GM12874 (cell line): ENCODE measurements around the gene ARHGEF28.

ENCODE experiments used
- TF ChIP-seq, protein P1 (sequence below): IDR thresholded peaks from 2 replicates; pipeline ENCODE4 v1.5.1; 2011; ENCODE audit warnings: low read depth, mild to moderate bottlenecking, control low read depth, low read length, moderate library complexity; ENCODE audit not compliant: insufficient read depth

ARHGEF28 gene

GRCh38 chr5:73706963-73707362 lies 81.0 kb downstream of the ARHGEF28 start:
- TF ChIP-seq, protein P1, sequence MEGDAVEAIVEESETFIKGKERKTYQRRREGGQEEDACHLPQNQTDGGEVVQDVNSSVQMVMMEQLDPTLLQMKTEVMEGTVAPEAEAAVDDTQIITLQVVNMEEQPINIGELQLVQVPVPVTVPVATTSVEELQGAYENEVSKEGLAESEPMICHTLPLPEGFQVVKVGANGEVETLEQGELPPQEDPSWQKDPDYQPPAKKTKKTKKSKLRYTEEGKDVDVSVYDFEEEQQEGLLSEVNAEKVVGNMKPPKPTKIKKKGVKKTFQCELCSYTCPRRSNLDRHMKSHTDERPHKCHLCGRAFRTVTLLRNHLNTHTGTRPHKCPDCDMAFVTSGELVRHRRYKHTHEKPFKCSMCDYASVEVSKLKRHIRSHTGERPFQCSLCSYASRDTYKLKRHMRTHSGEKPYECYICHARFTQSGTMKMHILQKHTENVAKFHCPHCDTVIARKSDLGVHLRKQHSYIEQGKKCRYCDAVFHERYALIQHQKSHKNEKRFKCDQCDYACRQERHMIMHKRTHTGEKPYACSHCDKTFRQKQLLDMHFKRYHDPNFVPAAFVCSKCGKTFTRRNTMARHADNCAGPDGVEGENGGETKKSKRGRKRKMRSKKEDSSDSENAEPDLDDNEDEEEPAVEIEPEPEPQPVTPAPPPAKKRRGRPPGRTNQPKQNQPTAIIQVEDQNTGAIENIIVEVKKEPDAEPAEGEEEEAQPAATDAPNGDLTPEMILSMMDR = no peak

- TF ChIP-seq, protein P1 = no peak
These were observed 83.6 kb downstream of the ARHGEF28 start for GRCh38 chr5:73709536-73710129.

GRCh38 chr5:73716284-73716808 lies 90.3 kb downstream of the ARHGEF28 start:
- TF ChIP-seq, protein P1 = no peak

- TF ChIP-seq, protein P1 = no peak
These were observed 92.8 kb downstream of the ARHGEF28 start for GRCh38 chr5:73718762-73719161.

- TF ChIP-seq, protein P1 = no peak
These were observed 93.6 kb downstream of the ARHGEF28 start for GRCh38 chr5:73719632-73720031.

GRCh38 chr5:73722231-73722630 lies 96.2 kb downstream of the ARHGEF28 start:
- TF ChIP-seq, protein P1 = no peak

- TF ChIP-seq, protein P1 = no peak
These were observed 100.1 kb downstream of the ARHGEF28 start for GRCh38 chr5:73726071-73726470.
